Urinary bladder (tissue), 4 donors: ENCODE measurements around the gene RBM11. TPM values are rescaled to one million over a fixed set of nuclear protein-coding genes. Genes with fewer than 3 reads are reported as not detected.
A peak's percentile ranks its signal among the peaks of the same experiment; 100 is the strongest.

Experiments
- DNase-seq: peaks from one replicate; pipeline ENCODE4 v3.0.0-alpha.2; 2015; ENCODE audit errors: extremely low spot score
- H3K27ac ChIP-seq: one replicate; pipeline ENCODE4 v1.5.1; 2013; ENCODE audit warnings: low read depth, mild to moderate bottlenecking, moderate library complexity
- H3K36me3 ChIP-seq: one replicate; pipeline ENCODE4 v1.6.1; 2013; ENCODE audit warnings: mild to moderate bottlenecking, moderate library complexity; ENCODE audit not compliant: insufficient read depth
- H3K4me1 ChIP-seq: one replicate; pipeline ENCODE4 v1.6.1; 2013; ENCODE audit warnings: mild to moderate bottlenecking, moderate library complexity; ENCODE audit not compliant: insufficient read depth
- H3K4me3 ChIP-seq: one replicate; pipeline ENCODE4 v1.5.1; 2013; ENCODE audit warnings: low read depth, low read length
- WGBS: extraction: QIAGEN DNeasy Blood & Tissue Kit; methylation state at CpG from one replicate; pipeline ENCODE4 v1.1.7; 2013; 5-methylcytosine and 5-hydroxymethylcytosine counted together
- polyA plus RNA-seq: library from polyadenylated mRNA; stranded (reverse); fragments of 200-250 nt; gene quantifications from one replicate; pipeline ENCODE4 v1.2.3, GENCODE V29; 2013
- total RNA-seq: library from RNA; depleted of rRNA; stranded (reverse); fragments of >200 nt; gene quantifications from one replicate; pipeline ENCODE4 v1.2.3, GENCODE V29; 2014
- donor health status: healthy with polysubstance abuse.
- donor health status: healthy.

RBM11 gene
- total and polyA plus RNA-seq, 2 donors: 0.56 to 0.85 TPM

GRCh38 chr21:14245711-14246110, 29.8 kb downstream of the RBM11 start:
- no peaks in the 10 kb centered on the region for H3K4me1 ChIP-seq
- no peak overlapping the region for H3K27ac ChIP-seq
- no peak for DNase-seq
- H3K36me3 ChIP-seq: no peaks in the 10 kb centered on the region
- no peak overlapping the region for H3K4me3 ChIP-seq

GRCh38 chr21:14251336-14251735, 35.4 kb downstream of the RBM11 start:
- Histone ChIP-seq H3K4me3 (no peak overlapping the region), H3K27ac (no peak overlapping the region), H3K36me3 (no peaks in the 10 kb centered on the region), H3K4me1 (peaks cover 2% of the 10 kb centered on the region)
- WGBS: 38% methylated on average over 1 of the region's 1 CpG
- DNase-seq: no peak

DNA sequence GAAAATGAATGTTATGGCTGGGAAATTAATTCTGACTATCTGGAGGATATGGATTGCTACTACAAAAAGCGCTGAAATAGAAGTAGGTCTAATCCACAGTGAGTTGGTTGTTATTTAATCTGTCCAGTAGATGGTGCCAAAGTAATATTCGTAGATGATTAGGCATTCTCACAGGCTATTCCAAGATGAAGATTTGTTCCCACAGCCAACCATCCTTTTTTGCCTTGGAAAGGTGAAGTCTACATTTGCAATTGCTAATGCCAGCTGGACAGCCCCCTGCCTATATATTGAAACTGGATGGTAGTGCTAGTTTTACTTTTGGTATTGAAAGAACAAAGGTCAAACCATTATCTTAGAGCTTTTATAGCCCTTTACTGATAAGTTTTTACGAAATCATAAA, 43.8 kb downstream of the RBM11 start:
- no peak overlapping the region for H3K27ac ChIP-seq
- H3K36me3 ChIP-seq: no peaks in the 10 kb centered on the region
- DNase-seq: peak; percentile 51
- H3K4me1 ChIP-seq: no peaks in the 10 kb centered on the region
- H3K4me3 ChIP-seq: no peak overlapping the region
- WGBS: 19% methylated on average over 3 of the region's 3 CpGs

- 11% methylated on average over 1 of the region's 1 CpG for WGBS
- Histone ChIP-seq H3K27ac (no peak overlapping the region), H3K4me1 (no peaks in the 10 kb centered on the region), H3K36me3 (no peaks in the 10 kb centered on the region), H3K4me3 (no peak overlapping the region)
- DNase-seq: no peak
Observed at GRCh38 chr21:14260174-14260764, 44.3 kb downstream of the RBM11 start.

DNA sequence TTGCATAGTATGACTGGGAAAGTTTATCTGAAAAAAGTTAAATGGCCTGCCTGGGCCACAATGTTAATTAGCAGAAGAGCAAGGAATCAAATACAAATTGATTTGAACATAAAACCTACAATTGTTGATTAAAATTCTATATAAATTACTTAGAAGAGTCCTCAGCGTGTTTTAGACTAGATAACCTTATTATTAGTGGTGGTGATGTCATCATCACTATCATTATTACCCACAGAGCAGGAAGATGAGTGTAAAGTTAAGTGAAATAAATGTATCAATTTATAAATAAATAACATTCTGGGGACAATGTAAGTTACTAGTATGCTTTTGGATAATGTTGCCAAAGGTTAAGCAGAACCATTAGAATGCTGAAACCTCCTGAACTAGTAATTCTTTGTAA, 46.1 kb downstream of the RBM11 start:
- Histone ChIP-seq H3K4me3 (no peak overlapping the region), H3K36me3 (no peaks in the 10 kb centered on the region), H3K27ac (no peak overlapping the region), H3K4me1 (no peaks in the 10 kb centered on the region)
- 91% methylated on average over 1 of the region's 1 CpG for WGBS
- no peak for DNase-seq

DNA sequence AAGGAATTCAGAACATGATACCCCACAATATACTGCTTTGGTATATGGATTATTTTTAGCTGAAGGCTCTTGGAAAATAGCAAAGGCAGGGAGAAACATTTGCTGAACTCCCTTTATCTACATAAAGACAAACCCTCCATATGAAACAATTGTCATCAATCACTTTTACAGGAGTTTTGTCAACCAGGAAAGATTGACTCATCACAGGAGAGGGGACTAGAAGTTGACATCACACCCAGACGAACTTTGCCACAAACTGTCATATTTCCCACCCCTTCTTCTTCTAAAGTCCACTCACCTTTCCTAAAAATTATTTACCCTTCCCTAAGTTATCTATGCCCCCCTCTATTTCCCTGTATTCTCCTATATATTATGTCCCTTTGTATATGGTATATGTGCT, 47.9 kb downstream of the RBM11 start:
- H3K4me1 ChIP-seq: no peaks in the 10 kb centered on the region
- no peak overlapping the region for H3K4me3 ChIP-seq
- WGBS: 47% methylated on average over 1 of the region's 1 CpG

DNA sequence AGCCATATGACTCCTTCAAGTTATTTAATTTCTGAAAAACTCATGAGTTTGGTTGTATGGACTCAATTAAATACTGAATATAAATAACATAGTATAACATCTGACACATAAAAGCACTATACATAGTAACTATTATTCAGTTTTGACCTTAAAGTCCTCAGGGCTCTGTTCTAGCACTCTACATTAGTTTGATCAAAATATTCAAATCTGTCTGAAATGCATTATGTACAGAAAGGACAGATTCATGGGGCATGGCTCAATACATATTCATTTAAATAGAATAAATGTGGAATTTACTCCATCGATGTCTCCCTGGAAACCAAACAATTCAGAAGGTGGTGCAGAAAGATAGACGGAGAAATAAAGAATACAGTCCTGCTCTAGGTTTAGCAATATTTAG, 49.1 kb downstream of the RBM11 start:
- no peak for DNase-seq
- H3K27ac ChIP-seq: no peak overlapping the region
- H3K36me3 ChIP-seq: no peaks in the 10 kb centered on the region
- H3K4me1 ChIP-seq: no peaks in the 10 kb centered on the region
- WGBS: 83% methylated on average over 2 of the region's 2 CpGs
- H3K4me3 ChIP-seq: no peak overlapping the region

More for the DNA sequence above, 47.9 kb downstream of the RBM11 start:
- no peak for DNase-seq
- no peak overlapping the region for H3K27ac ChIP-seq
- H3K36me3 ChIP-seq: no peaks in the 10 kb centered on the region

GRCh38 chr21:14267076-14267475, 51.1 kb downstream of the RBM11 start:
- Histone ChIP-seq H3K27ac (no peak overlapping the region), H3K4me3 (no peak overlapping the region), H3K4me1 (no peaks in the 10 kb centered on the region), H3K36me3 (no peaks in the 10 kb centered on the region)
- no peak for DNase-seq

DNA sequence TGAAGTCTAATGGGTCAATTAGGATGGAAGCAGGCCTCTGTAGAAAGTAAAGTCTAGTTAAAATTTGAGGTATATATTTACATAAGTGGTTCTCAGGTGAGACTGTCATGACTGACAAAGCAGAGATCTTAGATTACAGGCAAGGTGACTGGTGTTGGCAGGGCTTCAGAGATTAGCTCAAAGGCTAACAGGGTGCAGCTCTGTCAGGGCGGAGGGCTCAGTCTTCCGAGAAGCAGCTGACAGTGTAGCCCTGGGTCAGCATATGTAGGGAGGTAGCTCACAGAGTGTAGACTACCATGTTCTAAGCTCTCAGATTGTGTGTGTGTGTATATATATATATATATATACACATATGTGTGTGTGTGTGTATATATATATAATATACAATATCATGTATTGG, 54.7 kb downstream of the RBM11 start:
- H3K27ac ChIP-seq: no peak overlapping the region
- DNase-seq: no peak
- no peak overlapping the region for H3K4me3 ChIP-seq
- no peaks in the 10 kb centered on the region for H3K36me3 ChIP-seq
- H3K4me1 ChIP-seq: no peaks in the 10 kb centered on the region
- WGBS: 89% methylated on average over 2 of the region's 2 CpGs

GRCh38 chr21:14271053-14271452, 55.1 kb downstream of the RBM11 start:
- WGBS: 64% methylated on average over 3 of the region's 3 CpGs
- Histone ChIP-seq H3K36me3 (no peaks in the 10 kb centered on the region), H3K4me3 (no peak overlapping the region), H3K27ac (no peak overlapping the region), H3K4me1 (no peaks in the 10 kb centered on the region)
- no peak for DNase-seq

- H3K4me1 ChIP-seq: no peaks in the 10 kb centered on the region
- WGBS: 77% methylated on average over 6 of the region's 6 CpGs
- H3K36me3 ChIP-seq: no peaks in the 10 kb centered on the region
- no peak for DNase-seq
- H3K27ac ChIP-seq: no peak overlapping the region
- H3K4me3 ChIP-seq: no peak overlapping the region
Observed at GRCh38 chr21:14271641-14272040, 55.7 kb downstream of the RBM11 start.

- DNase-seq: no peak
- 23% methylated on average over 39 of the region's 39 CpGs for WGBS
- peak overlapping the region; percentile 8 for H3K4me3 ChIP-seq
- no peaks in the 10 kb centered on the region for H3K36me3 ChIP-seq
- no peaks in the 10 kb centered on the region for H3K4me1 ChIP-seq
- no peak overlapping the region for H3K27ac ChIP-seq
Observed at GRCh38 chr21:14273736-14274538, 58.0 kb downstream of the RBM11 start.

- H3K4me3 ChIP-seq: no peak overlapping the region
- no peak overlapping the region for H3K27ac ChIP-seq
- DNase-seq: no peak
- no peaks in the 10 kb centered on the region for H3K36me3 ChIP-seq
- 80% methylated on average over 4 of the region's 4 CpGs for WGBS
- H3K4me1 ChIP-seq: no peaks in the 10 kb centered on the region
Observed at GRCh38 chr21:14275702-14276205, 59.8 kb downstream of the RBM11 start.
